H1 (cell line): Measurements from ENCODE around the gene GIPC2. TPM values are rescaled to one million over a fixed set of nuclear protein-coding genes. Genes with fewer than 3 reads are reported as not detected.

Experiments used
- CTCF ChIA-PET: fragments of 300-600 bp; sonication (Branson Sonifier 250); formaldehyde crosslinking; loops from one replicate; lab custom pipeline; 2021; ENCODE audit not compliant: partially characterized antibody; lab: Charles Lee
- POLR2A ChIA-PET: fragments of 300-600 bp; sonication (Branson Sonifier 250); formaldehyde crosslinking; loops from one replicate; lab custom pipeline; 2021; ENCODE audit warnings: inconsistent platforms; ENCODE audit not compliant: partially characterized antibody; lab: Charles Lee
- DNase-seq, 2 experiments: peaks; one replicate each; pipeline versions ENCODE4 v3.0.0 to v3.0.0-alpha.2; 2010 to 2022; ENCODE audit warnings: low spot score in 2 of 2, low read depth in 1 of 2, mixed read lengths in 1 of 2
- FAIRE-seq: peaks from 2 replicates; lab custom pipeline; 2011; peaks lifted over from hg19 to GRCh38; lab: Jason Lieb, UNC
- H2AFZ ChIP-seq: 2 replicates; pipeline ENCODE4 v1.8.1; 2012; ENCODE audit warnings: low read length, inconsistent platforms
- H2AK5ac ChIP-seq: 2 replicates; pipeline ENCODE4 v1.6.1; 2013; ENCODE audit warnings: low read depth, low read length
- H2BK120ac ChIP-seq: replicated peaks from 2 replicates; pipeline ENCODE3; 2013; ENCODE audit warnings: low read depth, low read length, inconsistent platforms
- H2BK12ac ChIP-seq: 2 replicates; pipeline ENCODE4 v1.6.1; 2013; ENCODE audit warnings: low read depth, low read length
- H2BK15ac ChIP-seq: 2 replicates; pipeline ENCODE4 v1.6.1; 2013; ENCODE audit warnings: low read length
- H2BK20ac ChIP-seq: 2 replicates; pipeline ENCODE4 v1.6.1; 2013; ENCODE audit warnings: low read length
- H2BK5ac ChIP-seq: 2 replicates; pipeline ENCODE4 v1.6.1; 2013; ENCODE audit warnings: low read depth, low read length
- H3K14ac ChIP-seq: 2 replicates; pipeline ENCODE4 v1.6.1; 2013; ENCODE audit warnings: inconsistent platforms; ENCODE audit not compliant: insufficient read length
- H3K18ac ChIP-seq: 2 replicates; pipeline ENCODE4 v1.6.1; 2013; ENCODE audit warnings: low read length; ENCODE audit errors: extremely low read depth
- H3K23ac ChIP-seq: 2 replicates; pipeline ENCODE4 v1.6.1; 2013; ENCODE audit warnings: inconsistent platforms; ENCODE audit not compliant: insufficient read length
- H3K23me2 ChIP-seq: 2 replicates; pipeline ENCODE4 v1.6.1; 2013; ENCODE audit warnings: low read depth, low read length
- H3K27ac ChIP-seq: 2 replicates; pipeline ENCODE4 v1.6.1; 2011; ENCODE audit warnings: low read depth, low read length, inconsistent platforms
- H3K27me3 ChIP-seq, 4 experiments: replicated peaks in 1 of 4; 1 replicate in 1 of 4; 2 replicates in 3 of 4; pipeline versions ENCODE4 v1.6.1 to v1.8.1; 2011 to 2013; ENCODE audit warnings: low read length in 3 of 4, mild to moderate bottlenecking in 3 of 4, inconsistent platforms in 2 of 4, mixed read lengths in 2 of 4, moderate library complexity in 1 of 4; ENCODE audit not compliant: control insufficient read depth in 3 of 4, insufficient read depth in 3 of 4; ENCODE audit errors: extremely low read depth in 1 of 4
- H3K36me3 ChIP-seq, 4 experiments: 2 replicates each; pipeline versions ENCODE4 v1.6.1 to v1.8.1; 2011 to 2013; ENCODE audit warnings: mild to moderate bottlenecking in 4 of 4, low read length in 3 of 4, moderate library complexity in 2 of 4, control low read depth in 1 of 4, inconsistent platforms in 1 of 4; ENCODE audit not compliant: insufficient read depth in 4 of 4, control insufficient read depth in 2 of 4
- H3K4ac ChIP-seq: replicated peaks from 2 replicates; pipeline ENCODE3; 2013; ENCODE audit warnings: low read length, low read depth, mixed read lengths, inconsistent platforms; ENCODE audit not compliant: insufficient read length
- H3K4me1 ChIP-seq, 4 experiments: replicated peaks in 1 of 4; 1 replicate in 1 of 4; 2 replicates in 3 of 4; pipeline versions ENCODE4 v1.6.1 to v1.8.1; 2011 to 2013; ENCODE audit warnings: low read length in 3 of 4, inconsistent platforms in 2 of 4, mixed read lengths in 1 of 4; ENCODE audit not compliant: insufficient read depth in 4 of 4, control insufficient read depth in 3 of 4
- H3K4me2 ChIP-seq, 2 experiments: 2 replicates each; pipeline versions ENCODE4 v1.6.1 to v1.8.1; 2011 to 2013; ENCODE audit warnings: low read depth in 2 of 2, low read length in 2 of 2, control low read depth in 1 of 2, inconsistent platforms in 1 of 2, mild to moderate bottlenecking in 1 of 2; ENCODE audit not compliant: insufficient read depth in 1 of 2
- H3K4me3 ChIP-seq, 4 experiments: fragments of 200-600, 300-600 bp in 1 of 4; sonication (generic), shearing (Covaris generic), sonication (Bioruptor Twin) in 1 of 4; 2 replicates each; pipeline versions ENCODE4 v1.5.1 to v1.8.1; 2011 to 2016; ENCODE audit warnings: low read length in 4 of 4, low read depth in 3 of 4, control low read depth in 2 of 4, inconsistent platforms in 2 of 4, mild to moderate bottlenecking in 2 of 4, mixed read lengths in 1 of 4, moderate library complexity in 1 of 4; ENCODE audit not compliant: insufficient read depth in 2 of 4; ENCODE audit errors: extremely low read depth in 1 of 4
- H3K56ac ChIP-seq: replicated peaks from 2 replicates; pipeline ENCODE3; 2013; ENCODE audit warnings: low read depth, mild to moderate bottlenecking, mixed read lengths, low read length, inconsistent platforms; ENCODE audit not compliant: insufficient read length
- H3K79me1 ChIP-seq: 2 replicates; pipeline ENCODE4 v1.6.1; 2013; ENCODE audit warnings: low read depth, low read length, control low read depth
- H3K79me2 ChIP-seq, 2 experiments: 2 replicates each; pipeline versions ENCODE4 v1.6.1 to v1.8.1; 2012 to 2013; ENCODE audit warnings: low read length in 2 of 2, mild to moderate bottlenecking in 2 of 2, inconsistent platforms in 1 of 2; ENCODE audit not compliant: insufficient read depth in 2 of 2, control insufficient read depth in 1 of 2
- H3K9ac ChIP-seq, 4 experiments: replicated peaks in 1 of 4; 1 replicate in 1 of 4; 2 replicates in 3 of 4; pipeline versions ENCODE4 v1.6.1 to v1.8.1; 2011 to 2013; ENCODE audit warnings: low read depth in 3 of 4, low read length in 3 of 4, control low read depth in 2 of 4, mild to moderate bottlenecking in 2 of 4, moderate library complexity in 2 of 4, inconsistent platforms in 1 of 4; ENCODE audit errors: extremely low read depth in 1 of 4
- H3K9me3 ChIP-seq, 2 experiments: 2 replicates each; pipeline versions ENCODE4 v1.6.1 to v1.8.1; 2012 to 2013; ENCODE audit warnings: mild to moderate bottlenecking in 2 of 2, moderate library complexity in 2 of 2, control low read depth in 1 of 2, inconsistent platforms in 1 of 2, low read depth in 1 of 2, low read length in 1 of 2, mixed read lengths in 1 of 2; ENCODE audit not compliant: insufficient read depth in 2 of 2
- H4K20me1 ChIP-seq, 2 experiments: replicated peaks in 1 of 2; 2 replicates each; pipeline versions ENCODE3 to v1.8.1; 2011 to 2013; ENCODE audit warnings: inconsistent platforms in 2 of 2, low read length in 2 of 2, mild to moderate bottlenecking in 1 of 2; ENCODE audit not compliant: insufficient read depth in 2 of 2, control insufficient read depth in 1 of 2
- H4K5ac ChIP-seq: 2 replicates; pipeline ENCODE4 v1.6.1; 2013; ENCODE audit warnings: low read length, low read depth, mixed read lengths, inconsistent platforms; ENCODE audit not compliant: insufficient read length
- H4K8ac ChIP-seq: 2 replicates; pipeline ENCODE4 v1.8.0; 2013; ENCODE audit warnings: mild to moderate bottlenecking, moderate library complexity, low read length, inconsistent platforms; ENCODE audit not compliant: insufficient read depth; ENCODE audit errors: extremely low read depth
- H4K91ac ChIP-seq: replicated peaks from 2 replicates; pipeline ENCODE3; 2013; ENCODE audit warnings: low read length, mixed read lengths, inconsistent platforms; ENCODE audit not compliant: insufficient read length
- CEBPB ChIP-seq: IDR thresholded peaks from 2 replicates; pipeline ENCODE4 v1.6.1; 2012; ENCODE audit warnings: low read depth, low read length
- CHD1 ChIP-seq: IDR thresholded peaks from 2 replicates; pipeline ENCODE4 v1.6.1; 2012; ENCODE audit warnings: low read depth, low read length, improper control_type of control experiment
- CHD2 ChIP-seq: IDR thresholded peaks from 2 replicates; pipeline ENCODE4 v1.6.1; 2012; ENCODE audit warnings: low read length, improper control_type of control experiment
- GABPA ChIP-seq: IDR thresholded peaks from 2 replicates; pipeline ENCODE4 v1.6.1; 2011; ENCODE audit warnings: mild to moderate bottlenecking, low read length, moderate library complexity, borderline replicate concordance; ENCODE audit not compliant: insufficient read depth
- PHF8 ChIP-seq: fragments of 200-600 bp; sonication (generic); conservative IDR thresholded peaks from 2 replicates; pipeline ENCODE4 v1.7.1; 2012; ENCODE audit warnings: low read depth, mild to moderate bottlenecking, inconsistent platforms, low read length, moderate library complexity
- RBBP5 ChIP-seq: IDR thresholded peaks from 2 replicates; pipeline ENCODE4 v1.7.1; 2012; ENCODE audit warnings: low read depth, mild to moderate bottlenecking, inconsistent platforms, low read length, moderate library complexity, borderline replicate concordance
- RXRA ChIP-seq: IDR thresholded peaks from 2 replicates; pipeline ENCODE4 v1.6.1; 2011; ENCODE audit warnings: low read depth, mild to moderate bottlenecking, low read length, moderate library complexity; ENCODE audit not compliant: insufficient read depth
- WGBS, 2 experiments: shearing (Covaris generic) in 1 of 2; methylation state at CpG; one replicate each; pipeline versions ENCODE4 v1.1.6 to v1.1.7; 2013 to 2015; ENCODE audit warnings: low lambda C conversion rate in 2 of 2, mixed read lengths in 2 of 2, inconsistent platforms in 1 of 2, low coverage in 1 of 2, missing lambda C conversion rate in 1 of 2; ENCODE audit not compliant: insufficient replicate concordance in 2 of 2, insufficient coverage in 1 of 2, insufficient read length in 1 of 2; ENCODE audit errors: extremely low coverage in 1 of 2, missing lambda C conversion rate in 1 of 2; 5-methylcytosine and 5-hydroxymethylcytosine counted together
- polyA plus RNA-seq, 7 experiments: library from polyadenylated mRNA; depleted of rRNA in 3 of 7; stranded (reverse) in 5 of 7; unstranded in 2 of 7; fragments of >200 nt in 5 of 7; fragments of 200-250 nt in 2 of 7; gene quantifications; 1 replicate in 5 of 7; 2 replicates in 1 of 7; 4 replicates in 1 of 7; pipeline versions ENCODE4 v1.2.1 to v1.2.3, GENCODE V29; 2011 to 2013; ENCODE audit warnings: missing spikeins in 2 of 7, mixed read lengths in 2 of 7
- total RNA-seq: library from RNA; stranded (reverse); fragmentation: NEBNext Ultra II Directional; extraction: Animal tissue kit (Norgen Biotek cat#: 25700); gene quantifications from 2 replicates; pipeline ENCODE4 v1.2.1, GENCODE V29; 2021

GIPC2 gene
- total and polyA plus RNA-seq, 2 of the 8 experiments (the other 6 are each of a cell fraction or from before 2014, with no cell fraction given), result 0.29 to 0.69 TPM

GRCh38 chr1:78136680-78137079 is 90.9 kb downstream of the GIPC2 start:
- no peak overlapping the region for H3K23ac ChIP-seq
- no peak overlapping the region for H3K18ac ChIP-seq
- H3K27ac ChIP-seq, result no peak overlapping the region
- H4K20me1 ChIP-seq, result no peaks in the 10 kb centered on the region
- H2BK15ac ChIP-seq, result no peak overlapping the region
- CTCF ChIA-PET, result interaction anchor here (1.3 kb wide), 1 partner anchor 198 kb away, joined by 3 read pairs; no protein-coding TSS in a partner anchor
- H3K36me3 ChIP-seq, result no peaks in the 10 kb centered on the region
- no peaks in the 10 kb centered on the region for H3K79me2 ChIP-seq
- H4K91ac ChIP-seq, result no peak overlapping the region
- no peak overlapping the region for H2BK120ac ChIP-seq
- no peak overlapping the region for H3K14ac ChIP-seq
- POLR2A ChIA-PET, result no interaction called here
- no peak overlapping the region for H4K8ac ChIP-seq
- no peak overlapping the region for H3K9ac ChIP-seq
- no peak overlapping the region for H2AFZ ChIP-seq
- H3K4me2 ChIP-seq, result no peak overlapping the region
- no peaks in the 10 kb centered on the region for H3K9me3 ChIP-seq
- no peak overlapping the region for H2BK20ac ChIP-seq
- 91% methylated on average over 1 of the region's 1 CpG; no CpG with 5 or more reads in 1 of the 2 experiments for WGBS, 2 experiments
- H3K4me3 ChIP-seq, result no peak overlapping the region
- no peak overlapping the region for H2BK5ac ChIP-seq
- H3K4me1 ChIP-seq, result no peaks in the 10 kb centered on the region
- no peak for TF ChIP-seq RBBP5
- TF ChIP-seq RXRA, result no peak
- no peak for TF ChIP-seq PHF8
- no peak for TF ChIP-seq GABPA
- no peak for TF ChIP-seq CHD1
- TF ChIP-seq CHD2, result no peak
- no peak for TF ChIP-seq CEBPB
- no peaks in the 10 kb centered on the region for H3K79me1 ChIP-seq
- no peak overlapping the region for H2BK12ac ChIP-seq
- H4K5ac ChIP-seq, result no peak overlapping the region
- H3K23me2 ChIP-seq, result peaks cover 2% of the 10 kb centered on the region; the same call in 1 of the 2 replicates
- no peak overlapping the region for H3K56ac ChIP-seq
- no peak overlapping the region for H3K4ac ChIP-seq
- H2AK5ac ChIP-seq, result no peak overlapping the region
- FAIRE-seq (no peak), DNase-seq (no peak)
- no peaks in the 10 kb centered on the region for H3K27me3 ChIP-seq
